GM10248 (cell line): Measurements from ENCODE around the gene SLMAP.
A peak's percentile ranks its signal among the peaks of the same experiment; 100 is the strongest.

ENCODE experiments used
- CTCF ChIA-PET: fragments of 300-600 bp; sonication (Branson Sonifier 250); formaldehyde crosslinking; extraction: SDS; loops from one replicate; lab custom pipeline; 2021; ENCODE audit warnings: antibody characterized with exemption; lab: Yijun Ruan, JAX
- POLR2A ChIA-PET: fragments of 350-650 bp; sonication (Branson Sonifier 250); formaldehyde crosslinking; extraction: SDS; loops from one replicate; lab custom pipeline; 2020; ENCODE audit warnings: antibody characterized with exemption; lab: Yijun Ruan, JAX
- DNase-seq: peaks from one replicate; pipeline ENCODE4 v3.0.0; 2012; ENCODE audit errors: extremely low spot score
- TF ChIP-seq, protein P1 (sequence below): IDR thresholded peaks from 2 replicates; pipeline ENCODE4 v1.5.1; 2012; ENCODE audit warnings: mild to moderate bottlenecking, low read depth; ENCODE audit errors: extremely low read depth, missing control alignments, control extremely low read depth

SLMAP gene

DNA sequence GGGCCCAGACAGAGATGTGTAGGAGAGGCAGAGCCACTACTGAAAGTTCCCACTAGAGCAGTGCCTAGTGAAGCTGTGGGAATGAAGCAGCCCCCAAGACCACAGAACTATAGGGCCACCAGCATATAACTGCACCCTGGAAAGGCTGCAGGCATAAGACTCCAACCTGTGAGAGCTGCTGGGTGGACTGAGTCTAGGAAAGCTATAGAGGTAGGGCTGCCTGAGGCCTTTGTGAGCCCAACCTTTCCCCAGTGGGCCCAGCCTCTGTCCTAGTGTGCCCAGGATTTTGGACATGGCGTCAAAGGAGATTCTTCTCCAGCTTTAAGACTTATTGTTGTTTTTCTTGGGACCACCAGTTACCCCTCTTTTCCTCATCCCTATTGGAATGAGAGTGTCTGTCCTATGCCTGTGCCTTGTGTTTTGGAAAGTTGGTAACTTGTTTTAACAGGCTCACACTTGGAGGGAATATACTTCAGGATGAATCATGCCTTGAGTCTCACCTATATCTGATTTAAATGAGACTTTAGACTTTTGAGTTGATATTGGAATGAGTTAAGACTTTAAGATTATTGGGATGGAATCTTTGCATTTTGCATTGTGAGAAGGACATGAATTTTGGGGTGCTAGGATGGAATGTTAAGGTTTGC is 28.1 kb downstream of the SLMAP start:
- ChIA-PET POLR2A (interaction anchor here (0.5 kb wide), 1 partner anchor 220 kb away, joined by 4 read pairs; no protein-coding TSS in a partner anchor), CTCF (interaction anchor here (1.4 to 2.2 kb wide), 2 partner anchors 14 to 18 kb away, joined by 4 to 5 read pairs; no protein-coding TSS in a partner anchor)
- TF ChIP-seq, protein P1, sequence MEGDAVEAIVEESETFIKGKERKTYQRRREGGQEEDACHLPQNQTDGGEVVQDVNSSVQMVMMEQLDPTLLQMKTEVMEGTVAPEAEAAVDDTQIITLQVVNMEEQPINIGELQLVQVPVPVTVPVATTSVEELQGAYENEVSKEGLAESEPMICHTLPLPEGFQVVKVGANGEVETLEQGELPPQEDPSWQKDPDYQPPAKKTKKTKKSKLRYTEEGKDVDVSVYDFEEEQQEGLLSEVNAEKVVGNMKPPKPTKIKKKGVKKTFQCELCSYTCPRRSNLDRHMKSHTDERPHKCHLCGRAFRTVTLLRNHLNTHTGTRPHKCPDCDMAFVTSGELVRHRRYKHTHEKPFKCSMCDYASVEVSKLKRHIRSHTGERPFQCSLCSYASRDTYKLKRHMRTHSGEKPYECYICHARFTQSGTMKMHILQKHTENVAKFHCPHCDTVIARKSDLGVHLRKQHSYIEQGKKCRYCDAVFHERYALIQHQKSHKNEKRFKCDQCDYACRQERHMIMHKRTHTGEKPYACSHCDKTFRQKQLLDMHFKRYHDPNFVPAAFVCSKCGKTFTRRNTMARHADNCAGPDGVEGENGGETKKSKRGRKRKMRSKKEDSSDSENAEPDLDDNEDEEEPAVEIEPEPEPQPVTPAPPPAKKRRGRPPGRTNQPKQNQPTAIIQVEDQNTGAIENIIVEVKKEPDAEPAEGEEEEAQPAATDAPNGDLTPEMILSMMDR, result no peak
- DNase-seq, result no peak

DNA sequence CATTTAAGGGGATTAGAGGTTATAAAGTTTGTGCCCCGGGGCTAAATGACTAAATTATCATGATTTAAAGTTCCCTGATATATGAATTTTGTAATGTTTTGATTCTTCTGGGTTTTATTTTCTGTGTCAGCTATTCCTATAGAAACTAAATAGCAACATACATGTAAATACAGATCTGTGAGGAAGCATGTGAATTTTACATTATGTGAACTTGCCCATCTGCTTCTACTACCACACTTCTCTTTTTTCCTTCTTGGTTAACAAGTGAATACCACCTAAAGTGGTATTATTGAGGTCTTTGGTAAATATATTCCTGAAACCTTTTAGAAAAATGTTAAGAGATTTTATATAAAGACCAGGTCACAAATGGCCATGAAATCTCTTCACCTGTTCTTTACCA is 29.3 kb downstream of the SLMAP start:
- ChIA-PET CTCF (interaction anchor here (2.8 kb wide), 1 partner anchor 14 kb away, joined by 7 read pairs; no protein-coding TSS in a partner anchor), POLR2A (no interaction called here)
- no peak for DNase-seq
- TF ChIP-seq, protein P1, result no peak

DNA sequence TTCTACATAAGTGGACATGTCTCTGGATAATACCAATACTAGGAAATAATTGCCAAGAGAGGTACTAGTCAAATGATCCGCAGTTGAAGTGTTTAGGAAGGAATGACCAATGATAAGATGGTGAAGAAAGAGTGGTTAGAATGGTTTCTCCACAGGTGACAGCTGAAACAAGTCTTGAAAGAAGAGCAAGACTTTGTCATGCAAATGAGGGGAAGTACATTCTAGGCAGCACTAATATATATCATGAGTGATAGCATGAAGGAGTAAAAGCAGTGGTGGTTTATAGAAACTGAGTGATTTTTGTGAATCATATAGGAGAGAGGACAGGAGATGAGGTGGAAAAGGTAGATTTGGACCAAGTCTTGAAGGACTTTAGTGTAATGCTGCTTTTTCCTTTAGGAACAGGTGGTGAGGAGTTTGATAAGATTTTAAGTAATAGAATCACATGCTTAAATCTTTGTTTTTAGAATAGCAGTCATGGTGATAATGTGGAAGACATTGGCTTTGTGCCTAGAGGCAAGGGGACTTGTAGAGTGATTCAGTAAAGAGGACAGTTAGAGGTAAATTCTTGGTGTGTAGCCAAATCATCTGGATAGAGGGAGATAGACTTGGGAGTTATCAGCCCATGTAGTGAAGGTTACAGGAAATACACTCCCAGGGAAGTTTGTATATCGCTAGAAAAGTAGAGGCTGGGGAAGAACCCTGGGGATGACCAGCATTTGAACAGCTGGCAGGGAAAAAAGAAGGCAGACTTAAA is 31.9 kb downstream of the SLMAP start:
- ChIA-PET CTCF (interaction anchor here (1.4 to 2.8 kb wide), 2 partner anchors 12 to 30 kb away, joined by 3 to 7 read pairs; no protein-coding TSS in a partner anchor), POLR2A (no interaction called here)
- peak; percentile 78 for DNase-seq
- TF ChIP-seq, protein P1, result no peak

DNA sequence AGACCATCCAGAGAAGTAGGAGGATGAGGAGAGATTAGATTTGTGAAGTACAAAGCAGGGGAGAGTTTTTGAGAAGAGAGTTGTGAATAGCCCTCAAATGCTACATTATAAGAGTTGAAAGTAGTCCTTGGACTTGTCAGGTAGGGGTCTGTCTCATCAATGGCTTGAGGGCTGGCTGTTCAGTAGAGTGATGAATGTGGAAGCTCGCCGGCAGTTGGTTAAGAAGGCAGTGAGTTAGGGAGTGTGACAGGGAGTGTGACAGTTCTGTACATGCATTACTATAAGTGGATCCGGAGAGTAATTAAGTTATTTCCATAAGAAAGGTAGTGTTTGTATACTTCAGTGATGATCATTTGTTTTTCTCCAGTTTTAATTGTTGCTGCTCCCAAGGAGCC is 32.5 kb downstream of the SLMAP start:
- ChIA-PET POLR2A (no interaction called here), CTCF (no interaction called here)
- DNase-seq, result no peak
- TF ChIP-seq, protein P1, result no peak

DNA sequence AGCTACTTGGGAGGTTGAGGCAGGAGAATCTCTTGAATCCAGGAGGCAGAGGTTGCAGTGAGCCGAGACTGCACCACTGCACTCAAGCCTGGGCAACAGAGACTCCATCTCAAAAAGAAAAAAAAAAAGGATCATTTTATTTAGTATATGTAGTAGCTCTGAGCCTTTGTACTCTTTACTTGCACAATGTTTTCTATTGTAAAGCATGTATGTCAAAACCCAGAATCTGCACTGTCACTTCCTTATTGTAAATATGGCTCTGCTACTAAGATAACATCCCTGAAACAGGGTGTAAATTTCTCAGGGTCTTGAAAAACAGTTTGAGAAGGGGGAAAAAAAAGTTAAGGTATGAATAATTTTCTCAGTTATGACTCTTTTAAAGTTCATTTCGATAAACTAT is 35.1 kb downstream of the SLMAP start:
- TF ChIP-seq, protein P1, result no peak
- no peak for DNase-seq
- CTCF ChIA-PET, result no interaction called here
- POLR2A ChIA-PET, result no interaction called here

DNA sequence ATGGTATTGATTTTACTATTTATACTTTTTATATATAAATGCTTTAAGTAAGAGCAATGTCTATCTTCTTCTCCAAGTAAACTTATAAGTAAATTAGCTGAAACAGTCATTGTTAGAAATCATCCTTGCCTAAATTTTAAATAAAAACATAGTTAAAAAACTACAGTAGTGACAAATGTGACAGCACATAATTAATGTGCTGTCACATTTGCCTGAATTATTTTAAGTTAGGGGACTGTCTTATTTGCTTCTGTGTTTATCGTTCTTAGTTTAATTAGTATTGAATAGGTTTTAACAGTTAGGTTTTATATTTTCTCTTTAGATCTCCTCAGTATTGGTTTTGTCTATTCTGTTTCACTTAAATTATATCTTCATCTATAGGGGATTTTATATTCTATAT is 36.1 kb downstream of the SLMAP start:
- ChIA-PET CTCF (interaction anchor here (0.6 kb wide), 1 partner anchor 21 kb away, joined by 3 read pairs; no protein-coding TSS in a partner anchor), POLR2A (no interaction called here)
- DNase-seq, result no peak
- TF ChIP-seq, protein P1, result no peak
